Liver (tissue), 9 donors: ENCODE results near the gene TCP1. TPM values are rescaled to one million over a fixed set of nuclear protein-coding genes. Genes with fewer than 3 reads are reported as not detected.

ENCODE experiments used
- DNase-seq: peaks from one replicate; pipeline ENCODE4 v3.0.0-alpha.2; 2017; ENCODE audit warnings: low spot score
- H3K27ac ChIP-seq, 2 donors: one replicate each; pipeline ENCODE4 v1.7.0; 2013; ENCODE audit warnings: inconsistent platforms in 2 of 2, low read length in 2 of 2, control low read depth in 1 of 2, low read depth in 1 of 2, mild to moderate bottlenecking in 1 of 2
- H3K27me3 ChIP-seq, 4 donors: one replicate each; pipeline versions ENCODE4 v1.6.1 to v1.7.0; 2013; ENCODE audit warnings: low read length in 3 of 4, inconsistent platforms in 1 of 4, mild to moderate bottlenecking in 1 of 4, moderate library complexity in 1 of 4; ENCODE audit not compliant: control insufficient read depth in 4 of 4, insufficient read depth in 4 of 4
- H3K36me3 ChIP-seq, 4 donors: one replicate each; pipeline versions ENCODE4 v1.6.1 to v1.7.0; 2013; ENCODE audit warnings: low read length in 3 of 4, mild to moderate bottlenecking in 3 of 4, low read depth in 1 of 4, moderate library complexity in 1 of 4; ENCODE audit not compliant: control insufficient read depth in 4 of 4, insufficient read depth in 3 of 4
- H3K4me1 ChIP-seq, 4 donors: one replicate each; pipeline versions ENCODE4 v1.6.1 to v1.7.0; 2013; ENCODE audit warnings: low read length in 3 of 4, mild to moderate bottlenecking in 3 of 4, moderate library complexity in 1 of 4; ENCODE audit not compliant: control insufficient read depth in 4 of 4, insufficient read depth in 4 of 4
- H3K4me3 ChIP-seq, 3 donors: one replicate each; pipeline versions ENCODE4 v1.6.1 to v1.7.0; 2013; ENCODE audit warnings: low read length in 3 of 3, control low read depth in 1 of 3, low read depth in 1 of 3, mild to moderate bottlenecking in 1 of 3
- H3K9ac ChIP-seq, 2 donors: one replicate each; pipeline ENCODE4 v1.7.0; 2013; ENCODE audit warnings: low read length in 2 of 2, mild to moderate bottlenecking in 2 of 2, moderate library complexity in 2 of 2, control low read depth in 1 of 2, low read depth in 1 of 2
- H3K9me3 ChIP-seq, 4 donors: one replicate each; pipeline versions ENCODE4 v1.6.1 to v1.7.0; 2013; ENCODE audit warnings: low read length in 3 of 4; ENCODE audit not compliant: control insufficient read depth in 4 of 4
- EGR1 ChIP-seq, 2 donors: IDR thresholded peaks; 2 replicates each; pipeline ENCODE4 v1.6.1; 2016 to 2018; ENCODE audit warnings: antibody characterized with exemption in 2 of 2, low read depth in 2 of 2
- FOXA1 ChIP-seq: IDR thresholded peaks from 2 replicates; pipeline ENCODE4 v1.6.1; 2016; ENCODE audit warnings: antibody characterized with exemption
- FOXA2 ChIP-seq: IDR thresholded peaks from 2 replicates; pipeline ENCODE4 v1.6.1; 2016; ENCODE audit warnings: antibody characterized with exemption
- HNF4G ChIP-seq: IDR thresholded peaks from 2 replicates; pipeline ENCODE4 v1.6.1; 2016; ENCODE audit warnings: antibody characterized with exemption
- JUND ChIP-seq, 2 donors: IDR thresholded peaks; 2 replicates each; pipeline ENCODE4 v1.6.1; 2016; ENCODE audit warnings: antibody characterized with exemption in 2 of 2
- RAD21 ChIP-seq, 2 donors: IDR thresholded peaks; 2 replicates each; pipeline ENCODE4 v1.6.1; 2016; ENCODE audit warnings: antibody characterized with exemption in 2 of 2, mild to moderate bottlenecking in 2 of 2
- RXRA ChIP-seq, 2 donors: IDR thresholded peaks; 2 replicates each; pipeline ENCODE4 v1.6.1; 2017 to 2018; ENCODE audit warnings: antibody characterized with exemption in 2 of 2, mild to moderate bottlenecking in 1 of 2
- TAF1 ChIP-seq: conservative IDR thresholded peaks from 2 replicates; pipeline ENCODE4 v1.6.1; 2016; ENCODE audit warnings: antibody characterized with exemption, mild to moderate bottlenecking
- ZBTB33 ChIP-seq: IDR thresholded peaks from 2 replicates; pipeline ENCODE4 v1.6.1; 2016; ENCODE audit warnings: antibody characterized with exemption
- WGBS: extraction: QIAGEN DNeasy Blood & Tissue Kit; methylation state at CpG from one replicate; pipeline ENCODE4 v1.1.7; 2013; 5-methylcytosine and 5-hydroxymethylcytosine counted together
- polyA plus RNA-seq, 2 donors: library from polyadenylated mRNA; stranded (reverse) in 1 of 2; unstranded in 1 of 2; fragments of 200-250 nt in 1 of 2; fragments of >200 nt in 1 of 2; fragmentation: Nextera tagmentation in 1 of 2; extraction: Ambion mirVana in 1 of 2; gene quantifications; one replicate each; pipeline versions ENCODE4 v1.2.1 to v1.2.3, GENCODE V29; 2013 to 2015
- total RNA-seq, 2 donors: library from RNA; depleted of rRNA; stranded (reverse); fragments of >200 nt; gene quantifications; one replicate each; pipeline ENCODE4 v1.2.3, GENCODE V29; 2014
- TF ChIP-seq, protein P1 (sequence below): IDR thresholded peaks from 2 replicates; pipeline ENCODE4 v1.6.1; 2016; ENCODE audit warnings: antibody characterized with exemption, mild to moderate bottlenecking
- TF ChIP-seq, protein P2 (sequence below): IDR thresholded peaks from 2 replicates; pipeline ENCODE4 v1.6.1; 2016; ENCODE audit warnings: antibody characterized with exemption
- TF ChIP-seq, protein P3 (sequence below): IDR thresholded peaks from 2 replicates; pipeline ENCODE4 v1.6.1; 2016; ENCODE audit warnings: antibody characterized with exemption
- TF ChIP-seq, protein P4 (sequence below): fragments of 150-350 bp; IDR thresholded peaks from 2 replicates; pipeline ENCODE4 v1.5.1; 2017; ENCODE audit warnings: improper control_type of control experiment, low read depth, low read length; ENCODE audit not compliant: missing input control
- donor health status: healthy.
- donor health status: healthy.
- donor health status: healthy.
- donor health status: healthy.
- donor health status: healthy.

Gene TCP1
- total and polyA plus RNA-seq, 4 donors, result 59.5 to 155 (median 94.3) TPM

DNA sequence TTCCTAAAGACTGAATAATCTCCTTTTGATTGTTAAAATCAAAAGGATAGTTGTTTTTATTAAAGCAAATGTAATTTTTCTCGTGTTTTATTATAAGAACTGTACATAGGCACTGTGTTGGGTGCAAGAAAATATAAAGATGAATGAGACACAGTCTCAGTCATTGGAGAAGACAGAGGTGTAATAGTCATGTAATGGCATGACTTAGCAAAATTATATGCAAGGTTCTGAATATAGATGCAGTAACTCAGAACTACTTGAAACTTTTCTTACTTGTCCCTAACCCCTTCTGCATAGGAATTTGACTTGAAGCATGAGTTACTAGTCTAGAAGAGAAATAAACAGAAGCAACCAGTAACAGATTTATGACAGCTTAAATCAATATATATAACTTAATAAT lies 47.2 kb downstream of the TCP1 start:
- Histone ChIP-seq H3K4me1 (peaks cover 0 to 2% (median 0%) of the 10 kb centered on the region in 4 donors), H3K9ac (no peak overlapping the region), H3K27ac (no peak overlapping the region), H3K9me3 (no peaks in the 10 kb centered on the region), H3K36me3 (peaks cover 4 to 63% (median 56%) of the 10 kb centered on the region in 4 donors), H3K4me3 (no peak overlapping the region), H3K27me3 (no peaks in the 10 kb centered on the region)
- 94% methylated on average over 1 of the region's 1 CpG for WGBS
- DNase-seq, result no peak
- no peak for TF ChIP-seq FOXA2
- TF ChIP-seq, protein P1, sequence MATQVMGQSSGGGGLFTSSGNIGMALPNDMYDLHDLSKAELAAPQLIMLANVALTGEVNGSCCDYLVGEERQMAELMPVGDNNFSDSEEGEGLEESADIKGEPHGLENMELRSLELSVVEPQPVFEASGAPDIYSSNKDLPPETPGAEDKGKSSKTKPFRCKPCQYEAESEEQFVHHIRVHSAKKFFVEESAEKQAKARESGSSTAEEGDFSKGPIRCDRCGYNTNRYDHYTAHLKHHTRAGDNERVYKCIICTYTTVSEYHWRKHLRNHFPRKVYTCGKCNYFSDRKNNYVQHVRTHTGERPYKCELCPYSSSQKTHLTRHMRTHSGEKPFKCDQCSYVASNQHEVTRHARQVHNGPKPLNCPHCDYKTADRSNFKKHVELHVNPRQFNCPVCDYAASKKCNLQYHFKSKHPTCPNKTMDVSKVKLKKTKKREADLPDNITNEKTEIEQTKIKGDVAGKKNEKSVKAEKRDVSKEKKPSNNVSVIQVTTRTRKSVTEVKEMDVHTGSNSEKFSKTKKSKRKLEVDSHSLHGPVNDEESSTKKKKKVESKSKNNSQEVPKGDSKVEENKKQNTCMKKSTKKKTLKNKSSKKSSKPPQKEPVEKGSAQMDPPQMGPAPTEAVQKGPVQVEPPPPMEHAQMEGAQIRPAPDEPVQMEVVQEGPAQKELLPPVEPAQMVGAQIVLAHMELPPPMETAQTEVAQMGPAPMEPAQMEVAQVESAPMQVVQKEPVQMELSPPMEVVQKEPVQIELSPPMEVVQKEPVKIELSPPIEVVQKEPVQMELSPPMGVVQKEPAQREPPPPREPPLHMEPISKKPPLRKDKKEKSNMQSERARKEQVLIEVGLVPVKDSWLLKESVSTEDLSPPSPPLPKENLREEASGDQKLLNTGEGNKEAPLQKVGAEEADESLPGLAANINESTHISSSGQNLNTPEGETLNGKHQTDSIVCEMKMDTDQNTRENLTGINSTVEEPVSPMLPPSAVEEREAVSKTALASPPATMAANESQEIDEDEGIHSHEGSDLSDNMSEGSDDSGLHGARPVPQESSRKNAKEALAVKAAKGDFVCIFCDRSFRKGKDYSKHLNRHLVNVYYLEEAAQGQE, result no peak
- TF ChIP-seq, protein P2, sequence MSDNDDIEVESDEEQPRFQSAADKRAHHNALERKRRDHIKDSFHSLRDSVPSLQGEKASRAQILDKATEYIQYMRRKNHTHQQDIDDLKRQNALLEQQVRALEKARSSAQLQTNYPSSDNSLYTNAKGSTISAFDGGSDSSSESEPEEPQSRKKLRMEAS, result no peak

GRCh38 chr6:159739341-159739740 lies 50.1 kb downstream of the TCP1 start:
- H3K36me3 ChIP-seq, result peaks cover 2 to 37% (median 30%) of the 10 kb centered on the region in 4 donors
- no peak overlapping the region for H3K27ac ChIP-seq

More at GRCh38 chr6:159739341-159739740, 50.1 kb downstream of the TCP1 start:
- Histone ChIP-seq H3K4me1 (peaks cover 0 to 6% (median 0%) of the 10 kb centered on the region in 4 donors), H3K9me3 (no peaks in the 10 kb centered on the region), H3K4me3 (no peak overlapping the region), H3K9ac (no peak overlapping the region), H3K27me3 (no peaks in the 10 kb centered on the region)
- DNase-seq, result no peak
- 69% methylated on average over 3 of the region's 3 CpGs for WGBS
- TF ChIP-seq, protein P3, sequence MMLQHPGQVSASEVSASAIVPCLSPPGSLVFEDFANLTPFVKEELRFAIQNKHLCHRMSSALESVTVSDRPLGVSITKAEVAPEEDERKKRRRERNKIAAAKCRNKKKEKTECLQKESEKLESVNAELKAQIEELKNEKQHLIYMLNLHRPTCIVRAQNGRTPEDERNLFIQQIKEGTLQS, result no peak
- TF ChIP-seq, protein P4, sequence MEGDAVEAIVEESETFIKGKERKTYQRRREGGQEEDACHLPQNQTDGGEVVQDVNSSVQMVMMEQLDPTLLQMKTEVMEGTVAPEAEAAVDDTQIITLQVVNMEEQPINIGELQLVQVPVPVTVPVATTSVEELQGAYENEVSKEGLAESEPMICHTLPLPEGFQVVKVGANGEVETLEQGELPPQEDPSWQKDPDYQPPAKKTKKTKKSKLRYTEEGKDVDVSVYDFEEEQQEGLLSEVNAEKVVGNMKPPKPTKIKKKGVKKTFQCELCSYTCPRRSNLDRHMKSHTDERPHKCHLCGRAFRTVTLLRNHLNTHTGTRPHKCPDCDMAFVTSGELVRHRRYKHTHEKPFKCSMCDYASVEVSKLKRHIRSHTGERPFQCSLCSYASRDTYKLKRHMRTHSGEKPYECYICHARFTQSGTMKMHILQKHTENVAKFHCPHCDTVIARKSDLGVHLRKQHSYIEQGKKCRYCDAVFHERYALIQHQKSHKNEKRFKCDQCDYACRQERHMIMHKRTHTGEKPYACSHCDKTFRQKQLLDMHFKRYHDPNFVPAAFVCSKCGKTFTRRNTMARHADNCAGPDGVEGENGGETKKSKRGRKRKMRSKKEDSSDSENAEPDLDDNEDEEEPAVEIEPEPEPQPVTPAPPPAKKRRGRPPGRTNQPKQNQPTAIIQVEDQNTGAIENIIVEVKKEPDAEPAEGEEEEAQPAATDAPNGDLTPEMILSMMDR, result no peak
- no peak for TF ChIP-seq EGR1 (IDR thresholded peaks at IDR 0.05; ENCODE audit: low read depth in 2 of 2)
- no peak for TF ChIP-seq RAD21 (IDR thresholded peaks at IDR 0.05)
- TF ChIP-seq, protein P1, result no peak
- TF ChIP-seq ZBTB33, result no peak
- TF ChIP-seq JUND (IDR thresholded peaks at IDR 0.05), result no peak
- TF ChIP-seq, protein P2, result no peak
- no peak for TF ChIP-seq HNF4G
- no peak for TF ChIP-seq TAF1
- TF ChIP-seq RXRA (IDR thresholded peaks at IDR 0.05), result no peak
- no peak for TF ChIP-seq FOXA1
